CD4-positive, alpha-beta T cell (primary cell): ENCODE measurements around the gene GFOD2. TPM values are rescaled to one million over a fixed set of nuclear protein-coding genes. Genes with fewer than 3 reads are reported as not detected.

Experiments
- ATAC-seq: fragments of 200-7000 bp; cut with Tn5 transposase; one replicate; pipeline ENCODE4 v1.10.0; 2022; ENCODE audit warnings: mild to moderate bottlenecking; ENCODE audit not compliant: poor library complexity
- CTCF ChIA-PET: fragments of 350-600 bp; sonication (Branson Sonifier 250); formaldehyde crosslinking; loops from one replicate; lab custom pipeline; 2021; ENCODE audit warnings: antibody characterized with exemption, inconsistent platforms; lab: Charles Lee
- POLR2A ChIA-PET: fragments of 350-600 bp; sonication (Branson Sonifier 250); formaldehyde crosslinking; loops from one replicate; lab custom pipeline; 2021; ENCODE audit warnings: antibody characterized with exemption, inconsistent platforms; lab: Charles Lee
- DNase-seq, 14 experiments: peaks; one replicate each; pipeline ENCODE4 v3.0.0-alpha.2; 2013 to 2020; ENCODE audit warnings: mixed read lengths in 2 of 14
- H3K27ac ChIP-seq, 2 donors: one replicate each; pipeline versions ENCODE4 v1.5.1 to v1.7.0; 2013; ENCODE audit warnings: low read length in 2 of 2, low read depth in 1 of 2, mild to moderate bottlenecking in 1 of 2
- H3K27me3 ChIP-seq, 2 experiments: 1 replicate in 1 of 2; 2 replicates in 1 of 2; pipeline versions ENCODE4 v1.6.1 to v1.7.0; 2013; ENCODE audit warnings: low read length in 2 of 2, control low read depth in 1 of 2, mild to moderate bottlenecking in 1 of 2, moderate library complexity in 1 of 2; ENCODE audit not compliant: insufficient read depth in 2 of 2, control insufficient read depth in 1 of 2
- H3K36me3 ChIP-seq: one replicate; pipeline ENCODE4 v1.6.1; 2013; ENCODE audit warnings: low read length, control low read depth; ENCODE audit not compliant: insufficient read depth
- H3K4me1 ChIP-seq: one replicate; pipeline ENCODE4 v1.6.1; 2013; ENCODE audit warnings: low read length, control low read depth; ENCODE audit not compliant: insufficient read depth
- H3K4me3 ChIP-seq: one replicate; pipeline ENCODE4 v1.5.1; 2013; ENCODE audit warnings: mild to moderate bottlenecking, low read length, moderate library complexity
- H3K9me3 ChIP-seq, 2 experiments: 1 replicate in 1 of 2; 2 replicates in 1 of 2; pipeline versions ENCODE4 v1.6.1 to v1.7.0; 2013; ENCODE audit warnings: low read length in 2 of 2, mild to moderate bottlenecking in 2 of 2, control low read depth in 1 of 2, moderate library complexity in 1 of 2; ENCODE audit not compliant: control insufficient read depth in 1 of 2, insufficient read depth in 1 of 2
- H3K27ac Mint-ChIP-seq: one replicate; pipeline ENCODE4 v1.8.0; 2020; ENCODE audit warnings: mixed read lengths
- H3K27me3 Mint-ChIP-seq: one replicate; pipeline ENCODE4 v1.8.0; 2021; ENCODE audit warnings: mixed read lengths
- H3K36me3 Mint-ChIP-seq: one replicate; pipeline ENCODE4 v1.8.0; 2021; ENCODE audit warnings: low read depth, mixed read lengths
- H3K4me1 Mint-ChIP-seq: one replicate; pipeline ENCODE4 v1.8.0; 2021; ENCODE audit warnings: low read depth, mixed read lengths
- H3K4me3 Mint-ChIP-seq: one replicate; pipeline ENCODE4 v1.8.0; 2020; ENCODE audit warnings: mild to moderate bottlenecking, mixed read lengths
- H3K9me3 Mint-ChIP-seq: one replicate; pipeline ENCODE4 v1.8.0; 2020; ENCODE audit warnings: mixed read lengths
- CTCF ChIP-seq: fragments of 200-600 bp; IDR thresholded peaks from one replicate; pipeline ENCODE4 v1.8.0; 2022; ENCODE audit warnings: antibody characterized with exemption, mild to moderate bottlenecking
- intact Hi-C, 2 experiments: fragments of 100-400 bp; cut with DNase I in 1 of 2; cut with micrococcal nuclease in 1 of 2; formaldehyde crosslinking; loops; one replicate each; pipeline versions ENCODE4 v1.15.1 to v1.9.0; 2023 to 2025; cut with DNase I, micrococcal nuclease
- total RNA-seq, 174 experiments: library from RNA in 2 of 174; stranded (reverse) in 2 of 174; gene quantifications; one replicate each; pipeline ENCODE4 v1.2.3 and lab custom pipeline; 2021 to 2026

The GFOD2 gene
- total RNA-seq, 2 experiments from 2014 or later: 2.8 to 3.7 TPM

- DNase-seq (peak in 1 of 14 experiments; percentile 35), ATAC-seq (no peak)
- ChIA-PET CTCF (interaction anchor here (2.2 to 2.5 kb wide), 2 partner anchors 10 to 13 kb away, joined by 6 to 8 read pairs; partner anchors contain the start of gene CARMIL2), POLR2A (interaction anchor here (1.1 to 3.9 kb wide), 3 partner anchors 11 to 111 kb away, joined by 3 to 74 read pairs (median 52); partner anchors contain the start of genes CARMIL2 and CTCF)
- no peaks in the 10 kb centered on the region for H3K27me3 ChIP-seq
- no peak overlapping the region for H3K27ac ChIP-seq
- peaks cover 51% of the 10 kb centered on the region for H3K36me3 ChIP-seq
- Mint-ChIP-seq H3K4me1 (peaks cover 24% of the 10 kb centered on the region), H3K27me3 (no peaks in the 10 kb centered on the region), H3K27ac (peak overlapping the region; percentile 94), H3K4me3 (peak overlapping the region; percentile 56), H3K9me3 (no peaks in the 10 kb centered on the region), H3K36me3 (peaks cover 37% of the 10 kb centered on the region)
- no peak for TF ChIP-seq CTCF
- intact Hi-C loops: no loop called here
- H3K9me3 ChIP-seq: no peaks in the 10 kb centered on the region
- peaks cover 34% of the 10 kb centered on the region for H3K4me1 ChIP-seq
- H3K4me3 ChIP-seq: no peak overlapping the region
Measured at GRCh38 chr16:67657751-67658518, 61.2 kb downstream of the GFOD2 start.

GRCh38 chr16:67657017-67657608, 62.0 kb downstream of the GFOD2 start:
- Mint-ChIP-seq H3K27ac (no peak overlapping the region), H3K36me3 (peaks cover 40% of the 10 kb centered on the region), H3K9me3 (no peaks in the 10 kb centered on the region)

More at GRCh38 chr16:67657017-67657608, 62.0 kb downstream of the GFOD2 start:
- Histone ChIP-seq H3K36me3 (peaks cover 56% of the 10 kb centered on the region), H3K4me1 (peaks cover 32% of the 10 kb centered on the region), H3K27me3 (no peaks in the 10 kb centered on the region), H3K27ac (no peak overlapping the region), H3K4me3 (no peak overlapping the region), H3K9me3 (no peaks in the 10 kb centered on the region)
- ChIA-PET CTCF (interaction anchor here (2.2 kb wide), 1 partner anchor 12 kb away, joined by 8 read pairs; the partner anchor contains the start of gene CARMIL2), POLR2A (interaction anchor here (1.3 to 3.5 kb wide), 2 partner anchors 11 to 12 kb away, joined by 4 to 74 read pairs; partner anchors contain the start of gene CARMIL2)
- Mint-ChIP-seq H3K4me3 (peak overlapping the region; percentile 68), H3K27me3 (no peaks in the 10 kb centered on the region), H3K4me1 (peaks cover 24% of the 10 kb centered on the region)
- ATAC-seq (no peak), DNase-seq (peak in 1 of 14 experiments; percentile 24)
- intact Hi-C loops: no loop called here
- TF ChIP-seq CTCF: no peak
